IPS DF 6.9 (cell line): Measurements from ENCODE around the gene LTO1.
"Not testable (repeated sequence)": the region's sequence is repeated elsewhere in the genome, so short reads cannot be mapped to it uniquely, and the experiment has no call there.

Source experiments
- DNase-seq: peaks from one replicate; pipeline ENCODE4 v3.0.0-alpha.2; 2013; ENCODE audit warnings: low read depth, low spot score
- H3K27ac ChIP-seq: one replicate; pipeline ENCODE4 v1.5.1; 2013; ENCODE audit warnings: low read length, control low read depth
- H3K27me3 ChIP-seq: 2 replicates; pipeline ENCODE4 v1.6.1; 2013; ENCODE audit warnings: mild to moderate bottlenecking, low read length; ENCODE audit not compliant: control insufficient read depth, insufficient read depth
- H3K36me3 ChIP-seq: 2 replicates; pipeline ENCODE4 v1.6.1; 2013; ENCODE audit warnings: low read length; ENCODE audit not compliant: control insufficient read depth, insufficient read depth
- H3K4me1 ChIP-seq: 2 replicates; pipeline ENCODE4 v1.6.1; 2013; ENCODE audit warnings: low read length; ENCODE audit not compliant: control insufficient read depth, insufficient read depth
- H3K4me3 ChIP-seq: 2 replicates; pipeline ENCODE4 v1.5.1; 2013; ENCODE audit warnings: mild to moderate bottlenecking, low read length
- H3K9me3 ChIP-seq: 2 replicates; pipeline ENCODE4 v1.6.1; 2013; ENCODE audit warnings: low read length, inconsistent platforms; ENCODE audit not compliant: control insufficient read depth, insufficient read depth
- WGBS: extraction: QIAGEN DNeasy Blood & Tissue Kit; methylation state at CpG from one replicate; pipeline ENCODE4 v1.1.7; 2013; ENCODE audit warnings: mixed read lengths, missing lambda C conversion rate; ENCODE audit not compliant: insufficient read length, insufficient coverage; 5-methylcytosine and 5-hydroxymethylcytosine counted together

LTO1 gene

GRCh38 chr11:69691463-69691862, 16.3 kb upstream of the LTO1 start:
- Histone ChIP-seq H3K4me1 (no peaks in the 10 kb centered on the region), H3K4me3 (no peak overlapping the region), H3K27ac (no peak overlapping the region), H3K27me3 (no peaks in the 10 kb centered on the region; the same call in 1 of the 2 replicates), H3K36me3 (no peaks in the 10 kb centered on the region), H3K9me3 (no peaks in the 10 kb centered on the region)
- DNase-seq: no peak
- no CpG with 5 or more reads among the region's 2 CpGs for WGBS

GRCh38 chr11:69689484-69690319, 14.5 kb upstream of the LTO1 start:
- no CpG with 5 or more reads among the region's 5 CpGs for WGBS
- H3K27me3 ChIP-seq: no peaks in the 10 kb centered on the region; the same call in 1 of the 2 replicates
- no peaks in the 10 kb centered on the region for H3K36me3 ChIP-seq
- DNase-seq: no peak
- H3K4me1 ChIP-seq: no peaks in the 10 kb centered on the region
- no peaks in the 10 kb centered on the region for H3K9me3 ChIP-seq
- H3K4me3 ChIP-seq: no peak overlapping the region
- H3K27ac ChIP-seq: no peak overlapping the region

DNA sequence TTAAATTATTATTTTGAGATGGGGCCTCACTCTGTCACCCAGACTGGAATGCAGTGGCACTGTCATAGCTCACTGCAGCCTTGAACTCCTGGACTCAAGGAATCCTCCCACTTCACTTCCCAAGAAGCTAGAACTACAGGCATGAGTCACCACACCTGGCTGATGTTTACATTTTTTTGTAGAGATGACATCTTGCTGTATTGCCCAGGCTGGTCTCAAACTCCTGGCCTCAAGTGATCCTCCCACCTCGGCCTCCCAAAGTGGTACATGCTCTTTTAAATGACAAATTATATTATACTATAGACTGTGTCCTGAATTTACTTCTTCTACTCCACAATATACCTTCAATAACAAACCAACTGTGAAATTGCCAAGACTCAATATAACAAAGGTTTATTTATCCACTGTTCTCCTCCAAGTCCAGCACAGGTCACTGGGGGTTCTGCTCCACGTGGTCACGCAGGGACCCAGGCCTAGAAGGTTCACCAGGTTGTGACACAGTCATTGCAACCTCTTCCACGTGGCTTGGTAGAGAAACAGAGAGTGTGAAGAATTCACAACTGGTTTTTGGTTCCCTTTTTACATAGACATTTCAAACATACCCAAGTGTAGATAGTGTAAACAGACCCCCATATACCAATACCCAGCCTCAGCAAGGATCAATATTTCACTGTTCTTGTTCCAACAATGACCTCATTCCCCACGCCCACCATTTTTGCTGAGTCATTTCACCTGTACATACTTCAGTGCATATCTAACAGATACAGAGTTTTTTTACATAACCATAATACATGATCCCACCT, 13.0 kb upstream of the LTO1 start:
- not testable (repeated sequence) for H3K27me3 ChIP-seq, H3K9me3 ChIP-seq, H3K36me3 ChIP-seq, H3K4me3 ChIP-seq, DNase-seq, H3K27ac ChIP-seq, H3K4me1 ChIP-seq
- no CpG with 5 or more reads among the region's 5 CpGs for WGBS

GRCh38 chr11:69686856-69687255, 11.7 kb upstream of the LTO1 start:
- DNase-seq: no peak
- Histone ChIP-seq H3K36me3 (no peaks in the 10 kb centered on the region), H3K9me3 (no peaks in the 10 kb centered on the region), H3K4me3 (no peak overlapping the region), H3K27me3 (no peaks in the 10 kb centered on the region; the same call in 1 of the 2 replicates), H3K27ac (no peak overlapping the region), H3K4me1 (no peaks in the 10 kb centered on the region)
- WGBS: no CpG with 5 or more reads among the region's 8 CpGs

DNA sequence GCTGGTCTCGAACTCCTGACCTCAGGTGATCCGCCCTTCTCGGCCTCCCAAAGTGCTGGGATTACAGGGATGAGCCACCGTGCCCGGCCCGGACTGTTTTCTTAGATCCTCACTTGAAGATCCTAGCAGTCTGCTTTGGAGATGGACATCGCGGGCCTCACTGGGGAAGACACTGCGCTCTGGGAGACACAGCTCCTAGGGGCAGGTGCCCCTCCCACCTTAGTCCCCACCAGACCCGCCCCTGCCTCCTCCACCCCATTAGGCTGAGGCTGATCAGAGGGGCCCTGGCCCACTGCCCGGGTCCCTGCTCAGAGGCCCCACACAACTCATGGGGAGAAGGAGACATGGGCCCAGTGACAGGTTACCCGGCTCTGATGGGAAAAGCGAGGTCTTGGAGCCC, 11.3 kb upstream of the LTO1 start:
- no CpG with 5 or more reads among the region's 13 CpGs for WGBS
- no peak for DNase-seq
- no peaks in the 10 kb centered on the region for H3K4me1 ChIP-seq
- no peak overlapping the region for H3K27ac ChIP-seq
- no peaks in the 10 kb centered on the region; the same call in 1 of the 2 replicates for H3K27me3 ChIP-seq
- H3K36me3 ChIP-seq: no peaks in the 10 kb centered on the region
- no peaks in the 10 kb centered on the region for H3K9me3 ChIP-seq
- H3K4me3 ChIP-seq: no peak overlapping the region

- Histone ChIP-seq H3K27me3 (no peaks in the 10 kb centered on the region; the same call in 1 of the 2 replicates), H3K4me3 (no peak overlapping the region), H3K4me1 (no peaks in the 10 kb centered on the region), H3K27ac (no peak overlapping the region), H3K9me3 (no peaks in the 10 kb centered on the region), H3K36me3 (no peaks in the 10 kb centered on the region)
- DNase-seq: no peak
- WGBS: no CpG with 5 or more reads among the region's 8 CpGs
These were observed 10.2 kb upstream of the LTO1 start for GRCh38 chr11:69685348-69685747.

DNA sequence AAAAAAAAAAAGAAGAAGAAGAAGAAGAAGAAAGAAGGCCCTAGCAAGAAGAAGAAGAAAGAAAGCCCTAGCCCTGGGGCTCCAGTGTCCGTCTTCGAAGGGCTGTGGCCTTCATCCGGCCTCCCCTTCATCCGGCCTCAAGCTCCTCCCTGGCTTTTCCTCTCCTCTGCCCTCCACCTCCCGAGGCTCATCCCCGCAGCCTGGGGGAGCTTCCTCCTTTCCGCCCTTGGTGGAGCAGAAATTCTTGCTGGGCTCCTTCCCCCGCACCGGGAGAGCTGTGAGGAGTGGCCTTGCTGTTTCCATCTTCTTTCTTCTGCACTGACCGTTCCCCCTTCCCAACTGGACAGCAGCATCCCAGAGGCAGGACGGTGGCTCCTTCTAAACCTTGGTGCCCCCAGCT, 9.5 kb upstream of the LTO1 start:
- H3K9me3 ChIP-seq: no peaks in the 10 kb centered on the region
- no peaks in the 10 kb centered on the region; the same call in 1 of the 2 replicates for H3K27me3 ChIP-seq
- H3K27ac ChIP-seq: no peak overlapping the region
- H3K36me3 ChIP-seq: no peaks in the 10 kb centered on the region
- H3K4me3 ChIP-seq: no peak overlapping the region
- no peak for DNase-seq
- no CpG with 5 or more reads among the region's 11 CpGs for WGBS
- H3K4me1 ChIP-seq: no peaks in the 10 kb centered on the region

DNA sequence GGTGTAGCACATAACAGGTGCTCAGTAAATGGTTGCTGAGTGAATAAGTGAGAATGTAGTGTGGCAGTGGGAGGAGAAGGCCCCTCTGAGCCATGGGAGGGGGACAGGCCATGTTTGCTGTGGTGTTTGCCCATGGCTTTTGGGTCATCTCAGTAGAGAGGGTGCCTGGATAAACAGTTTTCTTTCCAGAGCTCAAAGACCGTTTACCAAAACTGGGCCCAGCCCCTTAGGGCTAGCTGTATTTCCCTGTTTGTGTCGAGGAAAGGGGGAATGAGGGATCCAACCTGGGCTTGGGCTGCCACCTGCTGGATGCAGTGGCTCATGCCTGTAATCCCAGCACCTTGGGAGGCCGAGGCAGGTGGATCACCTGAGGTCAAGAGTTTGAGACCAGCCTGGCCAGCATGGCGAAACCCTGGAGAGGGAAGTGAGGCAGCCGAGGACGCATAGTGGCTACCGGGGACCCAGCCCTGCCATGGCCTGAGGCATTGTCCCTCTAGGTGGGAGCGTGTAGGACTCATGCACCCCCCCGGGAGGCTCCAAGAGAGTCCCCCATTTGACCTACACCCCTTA, 8.7 kb upstream of the LTO1 start:
- WGBS: no CpG with 5 or more reads among the region's 9 CpGs
- no peak for DNase-seq
- no peaks in the 10 kb centered on the region for H3K4me1 ChIP-seq
- no peak overlapping the region for H3K4me3 ChIP-seq
- H3K9me3 ChIP-seq: no peaks in the 10 kb centered on the region
- no peak overlapping the region for H3K27ac ChIP-seq
- H3K27me3 ChIP-seq: no peaks in the 10 kb centered on the region; the same call in 1 of the 2 replicates
- H3K36me3 ChIP-seq: no peaks in the 10 kb centered on the region

GRCh38 chr11:69682681-69683326, 7.7 kb upstream of the LTO1 start:
- Histone ChIP-seq H3K4me3 (no peak overlapping the region), H3K9me3 (no peaks in the 10 kb centered on the region), H3K27ac (no peak overlapping the region), H3K27me3 (no peaks in the 10 kb centered on the region), H3K4me1 (no peaks in the 10 kb centered on the region), H3K36me3 (no peaks in the 10 kb centered on the region)
- whole genome bisulfite sequencing: no CpG with 5 or more reads among the region's 7 CpGs
- no peak for DNase-seq

GRCh38 chr11:69682221-69682620, 7.1 kb upstream of the LTO1 start:
- Histone ChIP-seq H3K4me3 (no peak overlapping the region), H3K9me3 (no peaks in the 10 kb centered on the region), H3K27me3 (no peaks in the 10 kb centered on the region), H3K36me3 (no peaks in the 10 kb centered on the region), H3K4me1 (no peaks in the 10 kb centered on the region), H3K27ac (no peak overlapping the region)
- no CpG with 5 or more reads among the region's 6 CpGs for WGBS
- DNase-seq: no peak
